SK-N-SH (cell line): ENCODE measurements around the gene ZC3H13. TPM values are rescaled to one million over a fixed set of nuclear protein-coding genes. Genes with fewer than 3 reads are reported as not detected.

Experiments used
- CTCF ChIA-PET: fragments of 300-600, 350-600 bp; formaldehyde crosslinking; extraction: SDS; loops from one replicate; lab custom pipeline; 2021; lab: Yijun Ruan, JAX
- POLR2A ChIA-PET: fragments of 350-600 bp; sonication (Branson Sonifier 250); formaldehyde crosslinking; extraction: SDS; loops from one replicate; lab custom pipeline; 2020; ENCODE audit warnings: antibody characterized with exemption, inconsistent platforms; lab: Yijun Ruan, JAX
- DNase-seq: peaks from one replicate; pipeline ENCODE4 v3.0.0; 2012
- H2AFZ ChIP-seq: fragments of 200-600 bp; sonication (generic); 2 replicates; pipeline ENCODE4 v1.8.1; 2016; ENCODE audit warnings: antibody characterized with exemption, mild to moderate bottlenecking, low read depth
- H3F3A ChIP-seq: fragments of 200-600 bp; sonication (generic); replicated peaks from 2 replicates; pipeline ENCODE3; 2016; ENCODE audit warnings: antibody characterized with exemption, mild to moderate bottlenecking; ENCODE audit not compliant: insufficient read depth
- H3K27ac ChIP-seq, 2 experiments: fragments of 200-500 bp in 1 of 2; fragments of 200-600 bp in 1 of 2; sonication (Bioruptor generic) in 1 of 2; sonication (generic), shearing (Covaris generic) in 1 of 2; 2 replicates each; pipeline versions ENCODE4 v1.5.1 to v1.6.1; 2014 to 2016; ENCODE audit warnings: low read depth in 2 of 2, inconsistent platforms in 1 of 2, low read length in 1 of 2, mild to moderate bottlenecking in 1 of 2, mixed read lengths in 1 of 2
- H3K27me3 ChIP-seq: fragments of 200-600 bp; sonication (generic), shearing (Covaris generic); 2 replicates; pipeline ENCODE4 v1.6.1; 2016; ENCODE audit warnings: mixed run types; ENCODE audit not compliant: insufficient read depth
- H3K36me3 ChIP-seq, 2 experiments: fragments of 200-500 bp in 1 of 2; fragments of 200-600 bp in 1 of 2; sonication (Bioruptor generic) in 1 of 2; sonication (generic) in 1 of 2; replicated peaks in 1 of 2; 2 replicates each; pipeline versions ENCODE3 to v1.5.1; 2014 to 2016; ENCODE audit warnings: low read length in 1 of 2, mild to moderate bottlenecking in 1 of 2; ENCODE audit not compliant: insufficient read depth in 2 of 2, control insufficient read depth in 1 of 2
- H3K4me1 ChIP-seq, 2 experiments: fragments of 200-500 bp in 1 of 2; fragments of 200-600 bp in 1 of 2; sonication (Bioruptor generic) in 1 of 2; sonication (generic), shearing (Covaris generic) in 1 of 2; 2 replicates each; pipeline versions ENCODE4 v1.5.1 to v1.6.1; 2014 to 2016; ENCODE audit warnings: low read depth in 1 of 2, low read length in 1 of 2, mixed run types in 1 of 2; ENCODE audit not compliant: insufficient read depth in 2 of 2, control insufficient read depth in 1 of 2
- H3K4me2 ChIP-seq: fragments of 200-600 bp; sonication (generic), shearing (Covaris generic); 2 replicates; pipeline ENCODE4 v1.6.1; 2017; ENCODE audit warnings: mixed run types
- H3K4me3 ChIP-seq, 2 experiments: fragments of 200-500 bp in 1 of 2; fragments of 200-600 bp in 1 of 2; sonication (Bioruptor generic) in 1 of 2; sonication (generic), shearing (Covaris generic) in 1 of 2; 2 replicates each; pipeline versions ENCODE4 v1.5.1 to v1.8.1; 2014 to 2016; ENCODE audit warnings: low read depth in 2 of 2, inconsistent platforms in 1 of 2, low read length in 1 of 2, mild to moderate bottlenecking in 1 of 2, mixed read lengths in 1 of 2, moderate library complexity in 1 of 2
- H3K79me2 ChIP-seq: fragments of 200-600 bp; sonication (generic); 2 replicates; pipeline ENCODE4 v1.8.1; 2017; ENCODE audit warnings: mild to moderate bottlenecking; ENCODE audit not compliant: insufficient read depth
- H3K9ac ChIP-seq: fragments of 200-600 bp; sonication (generic); 2 replicates; pipeline ENCODE4 v1.6.1; 2017; ENCODE audit warnings: mixed run types
- H3K9me2 ChIP-seq: fragments of 200-600 bp; sonication (generic); 2 replicates; pipeline ENCODE4 v1.6.1; 2017; ENCODE audit warnings: mixed run types
- H3K9me3 ChIP-seq: fragments of 200-600 bp; sonication (generic); 2 replicates; pipeline ENCODE4 v1.6.1; 2017; ENCODE audit warnings: mixed run types, mild to moderate bottlenecking, moderate library complexity
- H4K20me1 ChIP-seq: fragments of 200-600 bp; sonication (generic); 2 replicates; pipeline ENCODE4 v1.6.1; 2017; ENCODE audit warnings: mild to moderate bottlenecking, mixed run types; ENCODE audit not compliant: insufficient read depth
- FOSL2 ChIP-seq: IDR thresholded peaks from 2 replicates; pipeline ENCODE4 v1.4.0; 2012; ENCODE audit warnings: low read depth, mild to moderate bottlenecking, moderate library complexity, borderline replicate concordance
- FOXJ3 ChIP-seq: sonication (generic); formaldehyde crosslinking; IDR thresholded peaks from 2 replicates; pipeline ENCODE4 v1.5.1; 2020; ENCODE audit warnings: mild to moderate bottlenecking, missing genetic modification reagents
- GABPA ChIP-seq: IDR thresholded peaks from 2 replicates; pipeline ENCODE4 v1.4.0; 2012; ENCODE audit warnings: low read depth, mild to moderate bottlenecking
- GATA2 ChIP-seq: sonication (generic); formaldehyde crosslinking; IDR thresholded peaks from 2 replicates; pipeline ENCODE4 v1.5.0; 2020; ENCODE audit warnings: mild to moderate bottlenecking, missing genetic modification reagents
- JUND ChIP-seq: IDR thresholded peaks from 2 replicates; pipeline ENCODE4 v1.4.0; 2012
- MEF2A ChIP-seq: IDR thresholded peaks from 2 replicates; pipeline ENCODE4 v1.4.0; 2012; ENCODE audit warnings: low read depth, borderline replicate concordance
- MXI1 ChIP-seq: IDR thresholded peaks from 2 replicates; pipeline ENCODE4 v1.6.1; 2012; ENCODE audit warnings: mild to moderate bottlenecking, low read depth, low read length, improper control_type of control experiment
- NRF1 ChIP-seq: IDR thresholded peaks from 2 replicates; pipeline ENCODE4 v1.6.1; 2012; ENCODE audit warnings: low read depth, mild to moderate bottlenecking, low read length
- PBX3 ChIP-seq: IDR thresholded peaks from 2 replicates; pipeline ENCODE4; 2012
- POLR2AphosphoS5 ChIP-seq: IDR thresholded peaks from 2 replicates; pipeline ENCODE4 v1.6.1; 2012; ENCODE audit warnings: low read depth, low read length
- RCOR1 ChIP-seq: fragments of 150-350 bp; IDR thresholded peaks from 2 replicates; pipeline ENCODE4 v1.6.1; 2017; ENCODE audit warnings: antibody characterized with exemption, low read length
- RFX5 ChIP-seq: IDR thresholded peaks from 2 replicates; pipeline ENCODE4 v1.6.1; 2012; ENCODE audit warnings: mild to moderate bottlenecking, improper control_type of control experiment, low read length
- RXRA ChIP-seq: IDR thresholded peaks from 2 replicates; pipeline ENCODE4 v1.4.0; 2012; ENCODE audit warnings: low read depth, mild to moderate bottlenecking, borderline replicate concordance
- SIN3A ChIP-seq: IDR thresholded peaks from 2 replicates; pipeline ENCODE4 v1.6.1; 2012; ENCODE audit warnings: low read depth, mild to moderate bottlenecking, low read length, moderate library complexity, borderline replicate concordance
- TAF1 ChIP-seq: IDR thresholded peaks from 2 replicates; pipeline ENCODE4 v1.6.1; 2012; ENCODE audit warnings: low read depth, mild to moderate bottlenecking, low read length, moderate library complexity, borderline replicate concordance
- TEAD4 ChIP-seq: IDR thresholded peaks from 2 replicates; pipeline ENCODE4 v1.4.0; 2012; ENCODE audit warnings: mild to moderate bottlenecking, borderline replicate concordance; ENCODE audit not compliant: insufficient read depth
- USF1 ChIP-seq: IDR thresholded peaks from 2 replicates; pipeline ENCODE4 v1.4.0; 2012; ENCODE audit warnings: low read depth, borderline replicate concordance
- USF2 ChIP-seq: fragments of 150-350 bp; IDR thresholded peaks from 2 replicates; pipeline ENCODE4 v1.6.1; 2017; ENCODE audit warnings: antibody characterized with exemption, low read length, low read depth, borderline replicate concordance
- WGBS: methylation state at CpG from one replicate; pipeline ENCODE4 v1.1.6; 2017; ENCODE audit warnings: low lambda C conversion rate; 5-methylcytosine and 5-hydroxymethylcytosine counted together
- polyA plus RNA-seq, 3 experiments: library from polyadenylated mRNA; depleted of rRNA; stranded (reverse); fragments of >200 nt; gene quantifications; 2 replicates each; pipeline ENCODE4 v1.2.3, GENCODE V29; 2012

Gene ZC3H13
- polyA plus RNA-seq, 1 of the 3 experiments (the other 2 are of a cell fraction) = 4.4 TPM

GRCh38 chr13:45934283-45934682, 118.3 kb downstream of the ZC3H13 start:
- Histone ChIP-seq H3K36me3 (no peaks in the 10 kb centered on the region), H3K27me3 (peaks cover 6% of the 10 kb centered on the region; the same call in 1 of the 2 replicates), H3K4me3 (no peak overlapping the region), H3K9ac (no peak overlapping the region), H3K27ac (no peak overlapping the region), H3K79me2 (no peaks in the 10 kb centered on the region), H3K4me1 (peaks cover 0 to 6% of the 10 kb centered on the region in 2 experiments; a peak in 2 of 4 replicates), H3F3A (no peaks in the 10 kb centered on the region), H4K20me1 (no peaks in the 10 kb centered on the region), H3K4me2 (no peak overlapping the region), H3K9me2 (no peaks in the 10 kb centered on the region), H3K9me3 (no peaks in the 10 kb centered on the region), H2AFZ (no peak overlapping the region)
- WGBS = 53% methylated on average over 4 of the region's 5 CpGs
- ChIA-PET POLR2A (no interaction called here), CTCF (interaction anchor here (1.3 kb wide), 1 partner anchor 127 kb away, joined by 3 read pairs; no protein-coding TSS in a partner anchor)
- DNase-seq = no peak
- no peak for TF ChIP-seq TEAD4
- no peak for TF ChIP-seq POLR2AphosphoS5
- no peak for TF ChIP-seq FOSL2
- TF ChIP-seq RXRA = no peak
- no peak for TF ChIP-seq USF2
- no peak for TF ChIP-seq FOXJ3 (CRISPR knock-in tag)
- TF ChIP-seq PBX3 = no peak
- TF ChIP-seq NRF1 = no peak
- TF ChIP-seq SIN3A = no peak
- no peak for TF ChIP-seq USF1

GRCh38 chr13:45933203-45933908, 119.2 kb downstream of the ZC3H13 start:
- CTCF ChIA-PET = interaction anchor here (1.3 kb wide), 1 partner anchor 126 kb away, joined by 3 read pairs; no protein-coding TSS in a partner anchor
- Histone ChIP-seq H2AFZ (no peak overlapping the region), H3K4me1 (peaks cover 0 to 6% of the 10 kb centered on the region in 2 experiments; a peak in 2 of 4 replicates), H3K4me2 (no peak overlapping the region), H4K20me1 (no peaks in the 10 kb centered on the region)
- no peak for DNase-seq
- TF ChIP-seq MEF2A (no peak), RCOR1 (no peak), TAF1 (no peak), GABPA (no peak), JUND (no peak), USF1 (no peak), POLR2AphosphoS5 (no peak), FOXJ3 (CRISPR knock-in tag) (no peak), RFX5 (no peak), MXI1 (no peak), GATA2 (CRISPR knock-in tag) (no peak)
- TF ChIP-seq, all 33 proteins: peak for 0
- Histone ChIP-seq H3K4me3 (no peak overlapping the region), H3K9me2 (no peaks in the 10 kb centered on the region), H3K27me3 (peaks cover 6% of the 10 kb centered on the region; the same call in 1 of the 2 replicates), H3F3A (no peaks in the 10 kb centered on the region), H3K27ac (no peak overlapping the region), H3K9me3 (no peaks in the 10 kb centered on the region), H3K36me3 (no peaks in the 10 kb centered on the region), H3K79me2 (no peaks in the 10 kb centered on the region), H3K9ac (no peak overlapping the region)
- WGBS = 71% methylated on average over 18 of the region's 18 CpGs
- POLR2A ChIA-PET = interaction anchor here (0.5 kb wide), 1 partner anchor 470 kb away, joined by 3 read pairs; no protein-coding TSS in a partner anchor
